Activated CD4-positive, alpha-beta T cell treated with anti-CD3 and anti-CD28 coated beads, Interleukin-2, Interleukin-4, amounts not matched to agents 100 ng/mL and 50 ng/mL, durations not matched to agents 16 hours and 8 hours (primary cell): ENCODE data around the gene CELF1.

ENCODE experiments used
- DNase-seq: peaks from one replicate; pipeline ENCODE4 v3.0.0-alpha.2; 2020; ENCODE audit warnings: low spot score

Gene CELF1

DNA sequence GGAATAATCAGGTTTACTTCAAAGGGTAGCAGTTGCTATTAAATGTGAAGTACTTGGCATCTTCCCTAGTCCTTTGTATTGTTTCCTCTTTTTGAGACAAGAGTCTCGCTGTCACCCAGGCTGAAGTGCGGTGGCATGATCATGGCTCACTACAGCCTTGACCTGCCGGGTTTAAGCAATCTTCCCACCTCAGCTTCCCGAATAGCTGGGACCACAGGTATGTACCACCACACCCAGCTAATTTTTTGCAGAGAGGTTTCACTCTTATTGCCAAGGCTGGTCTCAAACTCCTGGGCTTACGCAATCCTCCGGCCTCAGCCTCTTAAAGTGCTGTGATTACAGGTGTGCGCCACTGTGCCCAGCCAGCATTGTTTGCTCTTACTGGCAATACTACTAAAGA lies 67.8 kb downstream of the CELF1 start:
- DNase-seq = no peak

DNA sequence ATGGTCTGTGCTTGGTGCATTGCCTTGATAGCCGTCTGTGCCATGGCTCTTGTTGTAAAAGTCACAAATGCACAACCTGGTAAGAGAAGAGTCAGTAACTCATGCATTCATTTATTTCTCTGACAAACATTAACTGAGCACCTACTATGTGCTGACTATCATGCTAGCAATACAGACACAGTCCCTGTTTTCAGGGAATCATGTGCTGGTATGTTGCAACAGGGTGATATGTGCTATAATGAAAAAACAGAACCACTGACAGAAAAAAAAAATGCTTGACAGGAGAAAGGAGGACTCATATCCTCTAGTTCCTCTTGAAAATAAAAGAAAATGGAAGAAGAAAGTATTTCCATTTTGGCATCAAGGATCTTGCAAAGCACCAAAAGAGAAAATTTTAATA lies 69.5 kb downstream of the CELF1 start:
- DNase-seq = no peak

DNA sequence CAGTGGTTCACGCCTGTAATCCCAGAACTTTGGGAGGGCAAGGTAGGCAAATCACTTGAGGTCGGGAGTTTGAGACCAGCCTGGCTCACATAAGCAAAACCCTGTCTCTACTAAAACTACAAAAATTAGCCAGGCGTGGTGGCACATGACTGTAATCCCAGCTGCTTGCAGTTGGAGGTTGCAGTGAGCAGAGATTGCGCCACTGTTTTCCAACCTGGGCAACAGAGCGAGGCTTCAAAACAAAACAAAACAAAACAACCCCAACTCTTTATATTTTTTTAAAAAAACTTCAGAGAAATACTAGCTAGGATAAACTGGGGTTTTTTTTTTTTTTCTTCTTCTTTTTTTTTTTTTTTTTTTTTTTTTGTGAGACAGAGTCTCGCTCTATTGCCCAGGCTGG lies 72.2 kb downstream of the CELF1 start:
- DNase-seq = no peak

- no peak for DNase-seq
Measured at GRCh38 chr11:47478651-47479329, 74.1 kb downstream of the CELF1 start.

DNA sequence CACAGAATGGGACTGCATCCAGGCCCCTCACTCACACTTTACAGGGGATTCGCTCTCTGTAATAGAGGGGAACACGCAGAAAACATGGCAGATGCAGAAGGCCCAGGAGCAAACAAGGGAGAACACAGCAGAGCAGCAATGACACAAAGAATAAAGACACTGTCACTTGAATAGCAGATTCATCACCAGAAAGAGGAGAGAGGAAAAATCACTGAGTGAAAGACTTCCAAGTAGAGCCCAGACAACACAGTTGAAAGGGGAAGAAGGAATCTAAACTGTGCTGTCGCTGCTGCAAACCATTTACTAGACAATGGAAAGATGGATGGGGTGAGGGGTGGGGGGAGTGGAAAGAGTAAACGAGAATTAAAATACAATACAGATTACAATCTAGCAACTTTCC lies 75.2 kb downstream of the CELF1 start:
- DNase-seq = no peak

- peak; percentile 83 for DNase-seq
Measured at GRCh38 chr11:47477323-47477722, 75.6 kb downstream of the CELF1 start.

DNA sequence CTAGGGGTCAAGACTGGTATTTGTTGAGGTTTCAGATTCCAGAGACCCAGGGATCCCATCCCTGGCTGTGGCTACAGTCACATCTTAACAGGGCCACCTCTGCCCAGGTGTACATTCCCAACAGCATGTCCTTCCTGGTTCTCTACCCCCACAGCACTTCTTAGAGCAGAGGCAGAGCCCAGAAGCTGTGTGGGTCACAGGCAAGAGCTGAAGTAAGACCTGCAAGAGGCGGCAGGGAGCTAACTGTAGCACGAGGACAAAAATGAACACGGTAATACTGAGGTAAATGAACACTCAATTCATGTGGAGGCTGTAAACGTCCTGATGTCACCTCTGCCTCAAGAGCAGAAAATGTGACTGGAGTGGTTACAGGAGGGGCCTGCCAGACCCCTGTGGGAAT lies 82.3 kb downstream of the CELF1 start:
- no peak for DNase-seq

DNA sequence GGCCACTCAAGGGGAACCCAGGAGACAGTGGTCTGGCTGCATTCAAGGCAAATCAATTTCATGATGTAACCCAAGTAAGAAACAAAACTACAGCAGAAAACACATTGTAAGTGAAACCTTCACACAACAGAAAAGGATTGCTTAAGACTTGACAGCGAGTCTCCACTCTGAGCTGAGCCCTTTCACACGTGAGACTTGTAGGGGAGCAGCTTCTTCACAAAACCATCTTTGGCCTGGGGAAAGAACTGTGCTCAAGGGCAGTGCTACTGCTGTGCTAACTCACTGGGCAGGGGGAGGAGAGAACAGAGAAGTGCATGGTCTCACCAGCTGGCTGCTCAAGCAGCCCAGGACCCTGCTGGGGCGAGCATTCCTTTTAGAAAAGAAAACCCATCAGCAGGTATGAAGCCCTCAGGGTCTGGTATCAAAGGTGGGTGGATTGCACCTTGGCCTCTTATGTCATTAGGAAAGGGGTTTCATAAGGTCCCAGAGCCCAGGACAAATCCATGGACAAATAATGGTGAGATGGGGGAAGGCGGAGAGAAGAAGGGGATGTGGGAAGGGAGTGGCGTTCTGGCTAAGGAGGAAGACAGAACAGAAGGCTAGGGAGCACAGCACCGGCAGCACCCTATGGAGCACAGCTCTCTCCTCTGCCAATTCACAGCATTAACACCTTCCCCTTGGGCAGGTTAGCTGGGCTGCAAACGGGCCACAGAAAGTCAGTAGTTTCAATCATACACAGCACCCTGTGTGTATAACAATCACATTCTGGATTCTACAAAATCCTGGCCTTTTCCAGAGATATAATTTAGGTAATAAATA lies 83.4 kb downstream of the CELF1 start:
- DNase-seq = no peak

- DNase-seq = no peak
Measured at GRCh38 chr11:47468598-47469214, 84.2 kb downstream of the CELF1 start.

- no peak for DNase-seq
Measured at GRCh38 chr11:47467357-47467756, 85.6 kb downstream of the CELF1 start.

DNA sequence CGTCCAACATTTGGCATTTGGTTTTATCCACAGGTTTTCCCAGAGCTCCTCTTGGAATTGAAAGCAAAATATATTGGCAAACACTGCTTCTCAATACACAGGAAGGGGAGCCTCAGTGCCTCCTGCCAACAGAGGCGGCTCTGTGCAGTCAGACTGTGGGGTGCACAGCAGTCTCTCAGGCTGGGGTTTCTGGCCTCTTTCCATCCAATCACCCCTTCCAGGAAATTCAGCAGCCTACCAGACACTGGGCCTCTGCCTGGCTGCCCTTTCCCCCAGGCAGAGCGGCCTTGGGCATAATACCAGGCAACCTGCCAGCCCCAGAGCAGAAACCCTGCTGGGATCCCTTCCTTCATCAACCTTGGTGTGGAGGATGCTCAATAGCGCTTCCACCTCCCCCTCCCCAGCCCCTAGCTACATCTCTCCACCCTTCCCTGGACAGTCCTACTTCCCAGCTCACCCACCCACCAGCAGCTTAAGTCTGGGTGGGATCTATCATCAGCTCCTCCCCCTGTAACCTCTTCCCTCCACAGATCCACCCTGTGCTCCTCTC lies 86.2 kb downstream of the CELF1 start:
- no peak for DNase-seq

- DNase-seq = no peak
Measured at GRCh38 chr11:47466201-47466600, 86.7 kb downstream of the CELF1 start.

DNA sequence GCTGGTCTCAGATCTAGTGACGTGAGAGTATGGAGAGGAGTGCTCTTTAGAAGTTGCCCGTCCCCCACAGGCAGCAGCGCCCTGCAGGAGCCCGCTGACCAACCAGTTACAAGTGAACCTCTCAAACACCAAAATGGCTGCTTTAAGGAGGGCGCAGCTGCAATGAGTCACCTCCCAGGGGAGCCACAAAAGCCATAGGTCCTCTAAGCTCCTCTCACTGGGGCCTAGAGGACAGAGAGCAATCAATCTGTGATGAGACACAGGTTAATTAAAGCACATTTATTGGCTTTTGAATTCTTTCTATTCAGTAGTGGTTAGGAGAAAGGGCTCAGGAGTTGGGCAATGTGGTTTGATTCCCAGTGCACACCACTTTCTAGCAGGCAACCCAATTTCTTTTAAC lies 88.4 kb downstream of the CELF1 start:
- no peak for DNase-seq

DNA sequence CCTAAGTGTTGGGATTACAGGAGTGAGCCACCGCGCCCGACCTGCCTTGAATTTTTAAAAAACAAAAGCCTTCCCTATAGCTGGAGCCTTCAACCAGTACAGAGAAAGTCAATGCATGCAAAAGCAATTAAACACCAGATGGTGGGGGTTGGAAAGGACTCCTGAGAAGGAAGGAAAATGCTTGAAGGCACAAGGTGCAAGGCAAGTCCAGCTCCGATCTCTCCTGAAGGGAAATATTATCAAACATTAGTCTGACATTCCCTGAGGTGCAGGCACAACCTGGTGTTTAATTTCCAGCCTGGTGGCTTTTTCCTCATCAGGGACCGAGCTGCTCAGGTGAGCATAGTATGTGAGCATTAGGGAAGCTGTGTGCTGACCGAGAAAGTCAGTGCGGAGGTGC lies 91.1 kb downstream of the CELF1 start:
- DNase-seq = no peak

- no peak for DNase-seq
Measured at GRCh38 chr11:47460571-47461235, 92.2 kb downstream of the CELF1 start.

DNA sequence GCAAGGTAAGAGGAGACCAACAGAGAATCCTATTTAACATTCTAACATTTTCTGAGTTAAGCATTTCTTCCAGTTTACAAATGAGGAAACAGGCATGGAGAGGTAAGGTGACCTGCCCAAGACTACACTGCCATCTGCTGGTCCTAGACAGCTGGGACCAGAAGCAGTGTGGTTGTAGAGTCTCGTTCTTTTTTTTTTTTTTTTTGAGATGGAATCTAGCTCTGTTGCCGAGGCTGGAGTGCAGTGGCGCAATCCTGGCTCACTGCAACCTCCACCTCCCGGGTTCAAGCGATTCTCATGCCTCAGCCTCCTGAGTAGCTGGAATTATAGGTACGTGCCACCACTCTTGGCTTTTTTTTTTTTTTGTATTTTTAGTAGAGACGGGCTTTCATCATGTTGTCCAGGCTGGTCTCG lies 98.7 kb downstream of the CELF1 start:
- DNase-seq = peak; percentile 68

GRCh38 chr11:47453365-47453764 lies 99.6 kb downstream of the CELF1 start:
- DNase-seq = no peak

GRCh38 chr11:47451990-47452389 lies 100.9 kb downstream of the CELF1 start:
- no peak for DNase-seq

DNA sequence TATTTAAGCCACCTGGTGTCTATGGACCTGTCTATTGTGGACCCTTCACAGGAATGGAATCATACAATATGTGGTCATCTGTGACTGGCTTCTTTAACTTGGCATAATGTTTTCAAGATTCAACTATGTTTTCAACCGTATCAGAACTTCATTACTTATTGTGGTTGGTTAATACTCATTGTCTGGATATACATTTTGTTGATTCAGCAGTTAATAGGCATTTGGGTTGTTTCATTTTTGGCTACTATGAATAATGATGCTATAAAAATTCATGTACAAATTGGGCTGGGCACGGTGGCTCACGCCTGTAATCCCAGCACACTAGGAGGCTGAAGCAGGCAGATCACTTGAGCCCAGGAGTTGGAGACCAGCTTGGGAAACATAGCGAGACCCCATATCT lies 101.5 kb downstream of the CELF1 start:
- DNase-seq = no peak

- no peak for DNase-seq
Measured at GRCh38 chr11:47449541-47449940, 103.4 kb downstream of the CELF1 start.

- no peak for DNase-seq
Measured at GRCh38 chr11:47448566-47449427, 104.1 kb downstream of the CELF1 start, which contains the start of gene RAPSN. RAPSN (minus strand) TSS chr11:47449136; CDS start chr11:47448964, 172 bp downstream.
